ENCODE data around the gene MCFD2.
A peak's percentile ranks its signal among the peaks of the same experiment; 100 is the strongest.
"Not testable (repeated sequence)": the region's sequence is repeated elsewhere in the genome, so short reads cannot be mapped to it uniquely, and the experiment has no call there.

The MCFD2 gene

GRCh38 chr2:46875962-46876689, 39.5 kb downstream of the MCFD2 start:
- DNase-seq (ENCODE audit: low read depth, low spot score); H3K27ac ChIP-seq: not testable (repeated sequence)

GRCh38 chr2:46875226-46875899, 40.2 kb downstream of the MCFD2 start:
- DNase-seq (ENCODE audit: low read depth, low spot score): no peak
- H3K27ac ChIP-seq: no peak overlapping the region

- no peak overlapping the region for H3K27ac ChIP-seq
- DNase-seq (ENCODE audit: low read depth, low spot score): no peak
These were observed 41.2 kb downstream of the MCFD2 start for GRCh38 chr2:46874236-46874929.

GRCh38 chr2:46873604-46874068, 42.0 kb downstream of the MCFD2 start:
- no peak overlapping the region for H3K27ac ChIP-seq
- peak; percentile 83 for DNase-seq (ENCODE audit: low read depth, low spot score)

GRCh38 chr2:46872902-46873603, 42.6 kb downstream of the MCFD2 start:
- no peak overlapping the region for H3K27ac ChIP-seq
- no peak for DNase-seq (ENCODE audit: low read depth, low spot score)

- H3K27ac ChIP-seq: no peak overlapping the region
- DNase-seq (ENCODE audit: low read depth, low spot score): no peak
These were observed 43.6 kb downstream of the MCFD2 start for GRCh38 chr2:46871976-46872381.

GRCh38 chr2:46870051-46870839, 45.4 kb downstream of the MCFD2 start:
- no peak for DNase-seq (ENCODE audit: low read depth, low spot score)
- no peak overlapping the region for H3K27ac ChIP-seq

- no peak overlapping the region for H3K27ac ChIP-seq
- no peak for DNase-seq (ENCODE audit: low read depth, low spot score)
These were observed 46.0 kb downstream of the MCFD2 start for GRCh38 chr2:46869621-46870020.

GRCh38 chr2:46866770-46867246, 48.8 kb downstream of the MCFD2 start:
- no peak overlapping the region for H3K27ac ChIP-seq
- no peak for DNase-seq (ENCODE audit: low read depth, low spot score)

GRCh38 chr2:46865181-46865970, 50.2 kb downstream of the MCFD2 start:
- no peak overlapping the region for H3K27ac ChIP-seq
- no peak for DNase-seq (ENCODE audit: low read depth, low spot score)

GRCh38 chr2:46863882-46864281, 51.7 kb downstream of the MCFD2 start:
- DNase-seq (ENCODE audit: low read depth, low spot score): no peak

GRCh38 chr2:46862514-46862913, 53.1 kb downstream of the MCFD2 start:
- no peak overlapping the region for H3K27ac ChIP-seq
- DNase-seq (ENCODE audit: low read depth, low spot score): no peak

More at GRCh38 chr2:46863882-46864281, 51.7 kb downstream of the MCFD2 start:
- no peak overlapping the region for H3K27ac ChIP-seq

GRCh38 chr2:46861916-46862315, 53.7 kb downstream of the MCFD2 start:
- DNase-seq (ENCODE audit: low read depth, low spot score): no peak
- no peak overlapping the region for H3K27ac ChIP-seq

GRCh38 chr2:46859482-46859881, 56.1 kb downstream of the MCFD2 start:
- DNase-seq (ENCODE audit: low read depth, low spot score): no peak
- no peak overlapping the region for H3K27ac ChIP-seq

GRCh38 chr2:46858702-46859090, 56.9 kb downstream of the MCFD2 start:
- no peak for DNase-seq (ENCODE audit: low read depth, low spot score)
- no peak overlapping the region for H3K27ac ChIP-seq

- H3K27ac ChIP-seq: no peak overlapping the region
- no peak for DNase-seq (ENCODE audit: low read depth, low spot score)
These were observed 57.5 kb downstream of the MCFD2 start for GRCh38 chr2:46857871-46858701.

- H3K27ac ChIP-seq: peak overlapping the region; percentile 96
- DNase-seq (ENCODE audit: low read depth, low spot score): no peak
These were observed 59.3 kb downstream of the MCFD2 start for GRCh38 chr2:46856336-46856735.

- DNase-seq (ENCODE audit: low read depth, low spot score): peak; percentile 68
- peak overlapping the region; percentile 96 for H3K27ac ChIP-seq
These were observed 59.8 kb downstream of the MCFD2 start for GRCh38 chr2:46855805-46856204.
